Activated T-cell treated with anti-CD3 and anti-CD28 coated beads for 24 hours (primary cell): ENCODE measurements around the gene ADCY5.

ENCODE experiments used
- DNase-seq: peaks from one replicate; pipeline ENCODE4 v3.0.0-alpha.2; 2020; ENCODE audit warnings: low read depth

The ADCY5 gene

GRCh38 chr3:123301331-123302184 lies 147.3 kb downstream of the ADCY5 start:
- DNase-seq, result no peak

DNA sequence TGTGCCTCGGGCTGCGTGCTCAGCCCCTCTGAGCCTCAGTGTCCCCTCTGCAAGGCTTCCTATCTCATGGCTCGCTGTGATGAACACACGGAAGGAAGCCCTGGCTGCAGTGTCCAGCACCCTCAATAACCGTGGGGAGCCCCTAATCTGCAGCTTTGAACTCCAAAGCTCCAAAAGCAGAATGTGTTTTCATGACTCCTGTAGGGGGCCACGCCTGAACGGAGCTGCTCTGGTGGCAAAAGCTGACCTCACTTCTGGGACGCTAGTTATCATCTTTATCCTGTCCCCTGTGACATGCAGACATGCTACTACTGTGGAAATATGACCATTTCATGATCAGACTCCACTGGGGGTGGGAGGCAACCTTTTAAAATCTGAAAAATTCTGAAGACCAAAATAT lies 148.3 kb downstream of the ADCY5 start:
- DNase-seq, result no peak

GRCh38 chr3:123300056-123300455 lies 148.8 kb downstream of the ADCY5 start:
- DNase-seq, result no peak

- no peak for DNase-seq
Observed at GRCh38 chr3:123299581-123299980, 149.3 kb downstream of the ADCY5 start.

- DNase-seq, result no peak
Observed at GRCh38 chr3:123298903-123299302, 150.0 kb downstream of the ADCY5 start.

- DNase-seq, result no peak
Observed at GRCh38 chr3:123297627-123297899, 151.3 kb downstream of the ADCY5 start.

GRCh38 chr3:123296836-123297626 lies 151.9 kb downstream of the ADCY5 start:
- DNase-seq, result no peak

- no peak for DNase-seq
Observed at GRCh38 chr3:123296261-123296660, 152.6 kb downstream of the ADCY5 start.

- no peak for DNase-seq
Observed at GRCh38 chr3:123295901-123296250, 153.0 kb downstream of the ADCY5 start.

- no peak for DNase-seq
Observed at GRCh38 chr3:123295171-123295900, 153.6 kb downstream of the ADCY5 start.

DNA sequence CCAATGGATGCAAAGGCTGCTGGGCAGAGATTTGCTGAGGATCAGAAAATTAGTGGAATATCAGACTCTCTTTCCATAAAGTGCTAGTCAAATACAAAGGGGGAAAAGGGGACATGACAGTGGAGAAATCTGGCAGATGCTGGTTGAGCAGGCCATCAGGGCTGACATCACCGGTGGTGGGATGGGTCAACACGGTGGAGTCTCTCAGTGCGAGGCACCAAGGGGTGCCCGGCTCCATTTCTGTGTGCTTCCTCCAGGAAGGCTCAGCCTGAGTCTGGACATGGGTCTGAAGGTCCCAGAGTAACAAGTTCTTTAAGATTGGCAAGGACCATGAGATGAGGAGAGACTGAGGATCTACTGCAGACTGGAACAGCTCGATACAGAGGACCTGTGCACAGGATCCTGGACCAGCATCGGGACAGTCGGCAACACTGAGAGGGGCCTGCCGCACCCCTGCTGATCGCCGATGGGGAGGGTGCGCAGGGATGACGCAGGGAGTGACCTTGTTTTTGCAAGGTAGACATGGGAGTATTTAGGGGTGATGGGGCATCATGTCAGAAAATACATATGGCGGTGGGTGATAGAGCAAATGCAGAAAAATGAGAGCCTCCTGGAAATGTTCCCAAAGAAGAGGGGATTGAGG lies 154.5 kb downstream of the ADCY5 start:
- DNase-seq, result no peak

GRCh38 chr3:123292321-123293310 lies 156.3 kb downstream of the ADCY5 start:
- DNase-seq, result no peak

GRCh38 chr3:123291404-123291803 lies 157.5 kb downstream of the ADCY5 start:
- no peak for DNase-seq

DNA sequence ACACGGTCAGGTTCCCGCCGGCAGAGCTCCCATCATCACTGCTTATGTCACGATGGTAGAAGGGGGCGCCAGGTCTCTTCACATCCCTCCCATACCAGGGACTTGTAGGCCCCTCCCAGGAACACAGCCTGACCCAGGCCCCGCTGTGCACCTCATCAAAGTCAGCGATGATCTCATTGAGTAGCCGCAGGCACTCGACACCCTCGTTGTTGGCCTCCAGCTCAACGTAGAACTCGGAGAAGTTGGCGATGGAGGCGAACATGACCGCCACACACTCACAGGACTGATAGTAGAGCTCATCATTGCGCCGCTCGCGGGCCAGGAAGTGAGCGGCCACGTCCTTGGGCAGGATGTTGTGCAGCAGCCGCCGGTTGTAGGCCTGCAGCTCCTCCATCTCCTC lies 157.9 kb downstream of the ADCY5 start:
- no peak for DNase-seq

GRCh38 chr3:123290107-123290930 lies 158.6 kb downstream of the ADCY5 start:
- DNase-seq, result no peak

GRCh38 chr3:123289391-123290106 lies 159.3 kb downstream of the ADCY5 start:
- no peak for DNase-seq

DNA sequence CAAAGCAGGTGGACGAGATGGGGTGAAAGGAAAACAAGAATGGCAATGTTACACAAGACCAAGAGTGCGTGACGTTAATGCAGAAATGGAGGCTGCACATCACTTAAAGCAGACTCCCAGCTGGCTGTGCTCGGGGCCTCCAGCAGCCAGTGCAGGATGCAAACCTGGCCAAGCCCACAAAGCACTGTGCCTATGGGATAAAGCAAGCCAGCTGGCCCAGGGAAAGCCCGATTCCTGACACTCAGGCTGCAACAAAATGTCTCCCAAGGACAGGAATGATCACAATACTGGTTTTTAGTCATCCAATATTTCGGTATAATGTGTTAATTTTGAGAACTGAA lies 161.0 kb downstream of the ADCY5 start:
- DNase-seq, result no peak

DNA sequence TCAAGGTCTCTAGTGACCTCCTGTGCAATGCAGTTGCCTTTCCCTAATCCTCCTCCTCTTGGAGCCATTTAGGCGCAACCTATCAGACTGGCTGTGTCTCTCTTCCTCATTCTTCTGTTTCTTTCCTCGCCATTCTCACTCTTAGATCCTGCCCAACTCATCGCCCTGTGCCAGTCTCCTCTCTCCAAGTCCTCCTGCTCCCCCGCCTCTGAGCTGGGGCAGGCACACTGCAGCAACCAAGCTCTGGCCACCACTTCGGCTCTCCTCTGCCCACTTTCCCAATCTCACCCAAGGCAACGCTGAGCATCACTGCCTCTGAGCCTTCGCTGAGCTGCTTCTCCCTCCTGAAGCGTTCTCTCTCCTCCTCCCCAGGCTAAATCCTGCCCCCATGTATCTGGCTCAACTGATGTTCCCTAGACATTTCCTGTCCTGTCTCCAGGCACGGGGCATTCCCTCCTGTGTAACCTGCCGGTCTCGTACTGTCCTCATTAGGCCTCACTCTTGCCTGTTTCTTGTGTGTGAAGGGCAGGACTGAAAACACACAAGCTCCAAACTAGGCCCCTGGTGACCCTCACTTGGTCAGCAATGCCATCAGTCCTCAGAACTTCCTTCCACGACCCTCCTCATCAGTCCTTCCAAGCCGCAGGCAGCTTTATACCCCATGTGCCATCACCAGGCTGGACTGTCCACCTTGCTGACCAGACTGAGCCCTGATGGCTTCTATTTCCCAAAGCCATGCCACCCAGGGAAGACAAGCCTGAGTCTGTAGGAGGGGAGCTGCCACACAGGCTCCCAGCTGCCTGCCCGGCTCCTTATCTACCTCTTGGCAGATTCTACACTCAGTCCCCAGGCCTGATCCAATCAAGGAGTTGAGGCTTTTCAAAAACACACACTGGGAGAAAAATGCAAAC lies 161.6 kb downstream of the ADCY5 start:
- no peak for DNase-seq
